Nephron (organoid): ENCODE measurements around the gene DEFB121.
"Not testable (repeated sequence)": the region's sequence is repeated elsewhere in the genome, so short reads cannot be mapped to it uniquely, and the experiment has no call there.

Source experiments
- H3K27ac Mint-ChIP-seq, 3 experiments: 2 replicates each; pipeline ENCODE4 v1.8.0; 2020; ENCODE audit warnings: mixed read lengths in 3 of 3, mild to moderate bottlenecking in 2 of 3, moderate library complexity in 1 of 3
- H3K27me3 Mint-ChIP-seq: 2 replicates; pipeline ENCODE4 v1.8.0; 2021; ENCODE audit warnings: low read depth, mild to moderate bottlenecking, moderate library complexity, mixed read lengths
- H3K36me3 Mint-ChIP-seq: 2 replicates; pipeline ENCODE4 v1.8.0; 2020; ENCODE audit warnings: low read depth, mixed read lengths
- H3K4me1 Mint-ChIP-seq: 2 replicates; pipeline ENCODE4 v1.8.0; 2020; ENCODE audit warnings: mixed read lengths
- H3K4me3 Mint-ChIP-seq, 3 experiments: 2 replicates each; pipeline ENCODE4 v1.8.0; 2020; ENCODE audit warnings: mild to moderate bottlenecking in 3 of 3, mixed read lengths in 3 of 3, moderate library complexity in 2 of 3
- H3K9me3 Mint-ChIP-seq: 2 replicates; pipeline ENCODE4 v1.8.0; 2020; ENCODE audit warnings: mixed read lengths
- CTCF ChIP-seq, 3 experiments: fragments of 200-600 bp; sonication (generic); IDR thresholded peaks; one replicate each; pipeline ENCODE4 v1.5.0; 2021; ENCODE audit warnings: antibody characterized with exemption in 3 of 3; ENCODE audit not compliant: unreplicated experiment in 3 of 3

DEFB121 gene

GRCh38 chr20:31440012-31440659 lies 34.1 kb upstream of the DEFB121 start, which contains the start of gene DEFB123:
Gene DEFB123 (plus strand): TSS chr20:31440632. CDS start chr20:31440699, 67 bp downstream.
- Mint-ChIP-seq H3K36me3 (no peaks in the 10 kb centered on the region), H3K4me3 (no peak within 1 kb of the TSS), H3K4me1 (no peaks in the 10 kb centered on the region), H3K27me3 (no peaks in the 10 kb centered on the region), H3K9me3 (peaks cover 25% of the 10 kb centered on the region), H3K27ac (no peak within 1 kb of the TSS)
- TF ChIP-seq CTCF (IDR thresholded peaks at IDR 0.05; ENCODE audit: unreplicated experiment in 3 of 3), result no peak

- Mint-ChIP-seq H3K27ac (no peak overlapping the region), H3K9me3 (peaks cover 23% of the 10 kb centered on the region), H3K27me3 (peaks cover 4% of the 10 kb centered on the region), H3K36me3 (no peaks in the 10 kb centered on the region), H3K4me1 (no peaks in the 10 kb centered on the region), H3K4me3 (no peak overlapping the region)
- no peak for TF ChIP-seq CTCF (IDR thresholded peaks at IDR 0.05; ENCODE audit: unreplicated experiment in 3 of 3)
Measured at GRCh38 chr20:31430568-31431115, 24.6 kb upstream of the DEFB121 start.

GRCh38 chr20:31427576-31427975 lies 21.6 kb upstream of the DEFB121 start:
- H3K27me3 Mint-ChIP-seq, H3K27ac Mint-ChIP-seq: not testable (repeated sequence)
- peaks cover 23% of the 10 kb centered on the region for H3K9me3 Mint-ChIP-seq

GRCh38 chr20:31426891-31427551 lies 21.0 kb upstream of the DEFB121 start:
- peaks cover 21% of the 10 kb centered on the region for H3K9me3 Mint-ChIP-seq
- H3K36me3 Mint-ChIP-seq, H3K27ac Mint-ChIP-seq, H3K4me3 Mint-ChIP-seq, H3K27me3 Mint-ChIP-seq, H3K4me1 Mint-ChIP-seq: not testable (repeated sequence)

More at GRCh38 chr20:31427576-31427975, 21.6 kb upstream of the DEFB121 start:
- H3K4me1 Mint-ChIP-seq, H3K4me3 Mint-ChIP-seq, H3K36me3 Mint-ChIP-seq: not testable (repeated sequence)

- Mint-ChIP-seq H3K4me3 (no peak overlapping the region), H3K36me3 (no peaks in the 10 kb centered on the region)
Measured at GRCh38 chr20:31425797-31426196, 19.8 kb upstream of the DEFB121 start.

GRCh38 chr20:31418307-31418706 lies 12.3 kb upstream of the DEFB121 start:
- TF ChIP-seq CTCF (IDR thresholded peaks at IDR 0.05; ENCODE audit: unreplicated experiment in 3 of 3), result no peak
- no peak overlapping the region for H3K27ac Mint-ChIP-seq
- H3K4me1 Mint-ChIP-seq, result no peaks in the 10 kb centered on the region
- no peak overlapping the region for H3K4me3 Mint-ChIP-seq
- peaks cover 36% of the 10 kb centered on the region for H3K9me3 Mint-ChIP-seq
- no peaks in the 10 kb centered on the region for H3K27me3 Mint-ChIP-seq
- no peaks in the 10 kb centered on the region for H3K36me3 Mint-ChIP-seq

More at GRCh38 chr20:31425797-31426196, 19.8 kb upstream of the DEFB121 start:
- Mint-ChIP-seq H3K27me3 (no peaks in the 10 kb centered on the region), H3K9me3 (peaks cover 21% of the 10 kb centered on the region), H3K27ac (no peak overlapping the region), H3K4me1 (no peaks in the 10 kb centered on the region)
- no peak for TF ChIP-seq CTCF (IDR thresholded peaks at IDR 0.05; ENCODE audit: unreplicated experiment in 3 of 3)
